Subcutaneous adipose tissue (tissue), 4 donors: ENCODE data around the gene TTYH3. TPM values are rescaled to one million over a fixed set of nuclear protein-coding genes. Genes with fewer than 3 reads are reported as not detected.

Experiments
- CTCF ChIP-seq: fragments of 450-650 bp; IDR thresholded peaks from one replicate; pipeline ENCODE4 v1.5.1; 2016; ENCODE audit warnings: low read depth, mild to moderate bottlenecking, control low read depth, antibody characterized with exemption, moderate library complexity
- total RNA-seq, 4 donors: library from RNA; depleted of rRNA; stranded (reverse); fragments of >200 nt; gene quantifications; one replicate each; pipeline ENCODE4 v1.1.0, GENCODE V29; 2016

Gene TTYH3
- total RNA-seq, 4 donors from 2014 or later, result 16.0 to 45.4 (median 21.5) TPM

GRCh38 chr7:2658941-2659340 lies 27.2 kb downstream of the TTYH3 start:
- TF ChIP-seq CTCF, result no peak

DNA sequence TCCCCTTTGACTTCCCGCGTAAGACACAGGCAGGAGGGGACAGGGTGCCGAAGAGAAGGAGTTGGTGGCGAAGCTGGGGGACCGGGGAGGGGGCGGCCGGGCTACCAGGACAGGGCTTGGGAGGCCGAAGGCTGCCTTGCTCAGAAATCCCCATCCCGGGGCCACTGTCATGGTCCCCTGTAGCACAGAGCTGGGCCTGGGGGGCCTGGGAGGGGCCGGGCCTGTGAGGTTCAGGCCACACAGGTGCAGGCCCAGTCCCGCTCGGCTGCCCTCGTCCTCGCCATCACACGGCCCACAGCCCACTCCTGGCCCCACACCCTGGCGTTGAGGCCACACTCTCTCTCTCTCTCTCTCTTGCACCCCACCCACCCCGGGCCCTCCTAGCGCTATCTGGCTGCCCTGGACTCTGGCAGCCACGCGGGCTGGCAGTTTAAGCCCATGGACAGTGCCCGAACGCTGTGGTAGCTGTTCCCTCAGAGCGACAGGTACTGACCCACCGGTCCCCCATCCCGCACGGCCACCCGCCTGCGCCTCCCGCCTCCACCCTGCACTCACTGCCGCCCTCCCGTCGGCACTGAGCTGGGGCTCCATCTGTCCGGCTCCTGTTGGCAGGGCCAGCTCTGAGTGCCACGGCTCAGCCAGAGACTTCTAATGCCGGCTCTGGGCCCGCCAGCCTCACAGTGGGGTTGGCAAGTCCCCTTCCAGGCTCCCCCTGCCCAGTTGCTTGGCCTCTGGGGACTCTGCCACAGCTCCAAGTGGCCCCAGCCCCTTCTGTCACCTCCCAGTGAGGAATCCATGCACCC lies 28.0 kb downstream of the TTYH3 start:
- no peak for TF ChIP-seq CTCF

DNA sequence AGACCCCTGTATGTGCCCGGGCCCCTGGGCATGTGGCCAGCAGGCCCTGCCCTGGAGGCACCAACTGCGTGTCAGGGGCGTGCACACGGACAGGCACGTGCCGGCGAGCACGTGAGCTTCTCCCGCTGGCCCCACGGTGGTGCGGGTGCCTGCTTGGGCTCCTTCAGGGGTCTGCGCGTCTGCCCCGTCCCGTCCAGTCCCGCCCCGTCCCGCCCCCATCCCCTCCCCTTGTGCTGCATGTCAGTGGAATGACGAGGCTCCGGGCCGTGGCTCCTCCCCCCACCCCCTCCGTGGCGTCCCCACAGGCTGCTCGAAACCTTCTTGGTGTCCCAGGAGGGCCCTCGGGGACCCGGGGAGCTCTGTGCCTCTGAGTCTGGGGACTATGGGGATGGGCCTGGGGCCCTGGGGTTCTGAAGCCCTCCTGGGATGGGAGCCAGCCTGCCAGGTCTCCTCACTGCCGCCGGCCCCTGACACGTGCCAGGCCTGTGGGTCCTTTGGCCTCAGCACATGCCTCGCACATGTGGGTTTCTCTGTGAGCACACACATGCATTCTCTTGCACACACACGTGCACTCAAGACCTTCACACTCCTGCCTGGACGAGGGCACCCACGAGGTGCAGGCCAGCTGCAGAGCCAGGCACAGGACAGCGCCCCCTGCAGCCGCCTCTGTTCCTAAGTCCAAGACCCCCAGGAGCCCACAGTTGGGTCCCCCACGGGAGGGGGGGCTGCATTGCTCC lies 28.7 kb downstream of the TTYH3 start:
- no peak for TF ChIP-seq CTCF

GRCh38 chr7:2661096-2661449 lies 29.3 kb downstream of the TTYH3 start:
- no peak for TF ChIP-seq CTCF

GRCh38 chr7:2661602-2662272 lies 30.0 kb downstream of the TTYH3 start:
- no peak for TF ChIP-seq CTCF

GRCh38 chr7:2662273-2663120 lies 30.7 kb downstream of the TTYH3 start:
- no peak for TF ChIP-seq CTCF
